GM18907 (cell line): ENCODE results near the gene SMIM7.
"Not testable (repeated sequence)": the region's sequence is repeated elsewhere in the genome, so short reads cannot be mapped to it uniquely, and the experiment has no call there.

Experiments used
- ATAC-seq: cut with Tn5 transposase; IDR thresholded peaks from one replicate; pipeline ENCODE4 v1.9.1; 2021; ENCODE audit warnings: mild to moderate bottlenecking, moderate library complexity; ENCODE audit not compliant: unreplicated experiment

SMIM7 gene

GRCh38 chr19:16659832-16660708, at the start of gene SMIM7:
TSS of gene SMIM7 (minus strand) at chr19:16660144. CDS start at chr19:16660110, 34 bp downstream.
- peak; percentile 88 for ATAC-seq

- ATAC-seq: no peak
Observed at GRCh38 chr19:16703677-16704076, 43.7 kb upstream of the SMIM7 start.

GRCh38 chr19:16702123-16702522, 42.2 kb upstream of the SMIM7 start:
- no peak for ATAC-seq

GRCh38 chr19:16698914-16699313, 39.0 kb upstream of the SMIM7 start:
- no peak for ATAC-seq

GRCh38 chr19:16688084-16688483, 28.1 kb upstream of the SMIM7 start:
- ATAC-seq: no peak

GRCh38 chr19:16684216-16684615, 24.3 kb upstream of the SMIM7 start:
- no peak for ATAC-seq

GRCh38 chr19:16682539-16682938, 22.6 kb upstream of the SMIM7 start:
- no peak for ATAC-seq

- ATAC-seq: no peak
Observed at GRCh38 chr19:16679811-16680210, 19.9 kb upstream of the SMIM7 start.

GRCh38 chr19:16678498-16678897, 18.6 kb upstream of the SMIM7 start:
- no peak for ATAC-seq

- ATAC-seq: no peak
Observed at GRCh38 chr19:16677055-16677454, 17.1 kb upstream of the SMIM7 start.

GRCh38 chr19:16676101-16676798, 16.3 kb upstream of the SMIM7 start:
- ATAC-seq: no peak

- not testable (repeated sequence) for ATAC-seq
Observed at GRCh38 chr19:16673839-16674238, 13.9 kb upstream of the SMIM7 start.

- ATAC-seq: no peak
Observed at GRCh38 chr19:16673231-16673630, 13.3 kb upstream of the SMIM7 start.

- no peak for ATAC-seq
Observed at GRCh38 chr19:16671652-16672274, 11.8 kb upstream of the SMIM7 start.

- no peak for ATAC-seq
Observed at GRCh38 chr19:16670291-16670690, 10.3 kb upstream of the SMIM7 start.

GRCh38 chr19:16668702-16669101, 8.8 kb upstream of the SMIM7 start:
- not testable (repeated sequence) for ATAC-seq

- ATAC-seq: no peak
Observed at GRCh38 chr19:16668176-16668575, 8.2 kb upstream of the SMIM7 start.

GRCh38 chr19:16661480-16662034, 1.6 kb upstream of the SMIM7 start:
- ATAC-seq: no peak

GRCh38 chr19:16660763-16661479, 977 bp upstream of the SMIM7 start, which contains the start of gene TMEM38A:
TSS of gene TMEM38A (plus strand) at chr19:16661139. CDS start at chr19:16661218, 79 bp downstream.
- ATAC-seq: peak; percentile 21

- ATAC-seq: no peak
Observed at GRCh38 chr19:16659464-16659831, 496 bp downstream of the SMIM7 start.

- ATAC-seq: no peak
Observed at GRCh38 chr19:16657384-16657783, 2.6 kb downstream of the SMIM7 start.
